ENCODE measurements around the gene ST6GAL1.

GRCh38 chr3:186971578-186971977 is 41.3 kb downstream of the ST6GAL1 start:
- TF ChIP-seq POLR2A (IDR thresholded peaks at IDR 0.05) (no peak), CTCF (IDR thresholded peaks at IDR 0.05) (no peak), POLR2AphosphoS5 (IDR thresholded peaks at IDR 0.05) (peak in 1 of 2 donors; percentile 55), EP300 (IDR thresholded peaks at IDR 0.05) (peak in 2 of 4 donors; percentile 21 to 61)

Data from upper lobe of left lung (tissue), 4 donors.